ENCODE results near the gene TXLNG.

DNA sequence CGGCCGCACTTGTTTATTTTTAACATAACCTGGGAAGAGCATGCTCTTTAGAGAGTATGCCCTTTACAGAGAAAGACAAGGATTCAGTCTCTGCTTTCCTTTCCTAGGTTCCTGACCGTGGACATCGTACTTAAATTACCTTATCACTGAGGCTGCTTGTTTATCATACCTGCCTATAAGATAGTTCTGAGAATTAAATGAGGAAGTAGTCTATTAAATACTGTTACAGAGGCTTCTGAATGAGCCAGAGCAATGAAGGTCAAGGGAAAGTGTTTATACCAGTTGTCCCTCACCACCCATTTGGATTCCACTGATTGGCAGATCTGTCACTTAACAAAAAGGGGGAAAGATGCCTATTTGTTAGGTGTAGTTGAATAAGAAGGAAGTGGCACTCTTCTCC, 10.0 kb downstream of the TXLNG start:
- TF ChIP-seq, protein P1, sequence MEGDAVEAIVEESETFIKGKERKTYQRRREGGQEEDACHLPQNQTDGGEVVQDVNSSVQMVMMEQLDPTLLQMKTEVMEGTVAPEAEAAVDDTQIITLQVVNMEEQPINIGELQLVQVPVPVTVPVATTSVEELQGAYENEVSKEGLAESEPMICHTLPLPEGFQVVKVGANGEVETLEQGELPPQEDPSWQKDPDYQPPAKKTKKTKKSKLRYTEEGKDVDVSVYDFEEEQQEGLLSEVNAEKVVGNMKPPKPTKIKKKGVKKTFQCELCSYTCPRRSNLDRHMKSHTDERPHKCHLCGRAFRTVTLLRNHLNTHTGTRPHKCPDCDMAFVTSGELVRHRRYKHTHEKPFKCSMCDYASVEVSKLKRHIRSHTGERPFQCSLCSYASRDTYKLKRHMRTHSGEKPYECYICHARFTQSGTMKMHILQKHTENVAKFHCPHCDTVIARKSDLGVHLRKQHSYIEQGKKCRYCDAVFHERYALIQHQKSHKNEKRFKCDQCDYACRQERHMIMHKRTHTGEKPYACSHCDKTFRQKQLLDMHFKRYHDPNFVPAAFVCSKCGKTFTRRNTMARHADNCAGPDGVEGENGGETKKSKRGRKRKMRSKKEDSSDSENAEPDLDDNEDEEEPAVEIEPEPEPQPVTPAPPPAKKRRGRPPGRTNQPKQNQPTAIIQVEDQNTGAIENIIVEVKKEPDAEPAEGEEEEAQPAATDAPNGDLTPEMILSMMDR (IDR thresholded peaks at IDR 0.05; ENCODE audit: insufficient read depth, low read length) = no peak
- TF ChIP-seq, protein P2, sequence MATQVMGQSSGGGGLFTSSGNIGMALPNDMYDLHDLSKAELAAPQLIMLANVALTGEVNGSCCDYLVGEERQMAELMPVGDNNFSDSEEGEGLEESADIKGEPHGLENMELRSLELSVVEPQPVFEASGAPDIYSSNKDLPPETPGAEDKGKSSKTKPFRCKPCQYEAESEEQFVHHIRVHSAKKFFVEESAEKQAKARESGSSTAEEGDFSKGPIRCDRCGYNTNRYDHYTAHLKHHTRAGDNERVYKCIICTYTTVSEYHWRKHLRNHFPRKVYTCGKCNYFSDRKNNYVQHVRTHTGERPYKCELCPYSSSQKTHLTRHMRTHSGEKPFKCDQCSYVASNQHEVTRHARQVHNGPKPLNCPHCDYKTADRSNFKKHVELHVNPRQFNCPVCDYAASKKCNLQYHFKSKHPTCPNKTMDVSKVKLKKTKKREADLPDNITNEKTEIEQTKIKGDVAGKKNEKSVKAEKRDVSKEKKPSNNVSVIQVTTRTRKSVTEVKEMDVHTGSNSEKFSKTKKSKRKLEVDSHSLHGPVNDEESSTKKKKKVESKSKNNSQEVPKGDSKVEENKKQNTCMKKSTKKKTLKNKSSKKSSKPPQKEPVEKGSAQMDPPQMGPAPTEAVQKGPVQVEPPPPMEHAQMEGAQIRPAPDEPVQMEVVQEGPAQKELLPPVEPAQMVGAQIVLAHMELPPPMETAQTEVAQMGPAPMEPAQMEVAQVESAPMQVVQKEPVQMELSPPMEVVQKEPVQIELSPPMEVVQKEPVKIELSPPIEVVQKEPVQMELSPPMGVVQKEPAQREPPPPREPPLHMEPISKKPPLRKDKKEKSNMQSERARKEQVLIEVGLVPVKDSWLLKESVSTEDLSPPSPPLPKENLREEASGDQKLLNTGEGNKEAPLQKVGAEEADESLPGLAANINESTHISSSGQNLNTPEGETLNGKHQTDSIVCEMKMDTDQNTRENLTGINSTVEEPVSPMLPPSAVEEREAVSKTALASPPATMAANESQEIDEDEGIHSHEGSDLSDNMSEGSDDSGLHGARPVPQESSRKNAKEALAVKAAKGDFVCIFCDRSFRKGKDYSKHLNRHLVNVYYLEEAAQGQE (IDR thresholded peaks at IDR 0.05; ENCODE audit: insufficient replicate concordance, low read depth) = no peak

All from HL-60 (cell line).